B cell (primary cell): ENCODE results near the gene VTI1A.

Experiments used
- CTCF ChIP-seq: fragments of 200-600 bp; IDR thresholded peaks from one replicate; pipeline ENCODE4 v1.8.0; 2022; ENCODE audit warnings: antibody characterized with exemption, mild to moderate bottlenecking
- EZH2 ChIP-seq: IDR thresholded peaks from 2 replicates; pipeline ENCODE4 v1.6.1; 2012; ENCODE audit warnings: borderline replicate concordance, low read depth, mild to moderate bottlenecking, moderate library complexity, low read length; ENCODE audit not compliant: insufficient read depth, poor library complexity, severe bottlenecking

GRCh38 chr10:112858986-112859651 is 412.1 kb downstream of the VTI1A start:
- TF ChIP-seq CTCF = no peak
- no peak for TF ChIP-seq EZH2
